GM12891 (cell line): ENCODE measurements around the gene PCDH15.

Source experiments
- PAX5 ChIP-seq: IDR thresholded peaks from 2 replicates; pipeline ENCODE4 v1.6.1; 2011; ENCODE audit warnings: low read length, moderate library complexity, mild to moderate bottlenecking; ENCODE audit not compliant: insufficient read depth, severe bottlenecking
- POLR2A ChIP-seq: IDR thresholded peaks from 2 replicates; pipeline ENCODE4 v1.6.1; 2011; ENCODE audit warnings: low read depth, low read length, control low read depth
- POLR2AphosphoS5 ChIP-seq: IDR thresholded peaks from 2 replicates; pipeline ENCODE4 v1.6.1; 2011; ENCODE audit warnings: low read depth, low read length, control low read depth
- POU2F2 ChIP-seq: IDR thresholded peaks from 2 replicates; pipeline ENCODE4 v1.6.1; 2011; ENCODE audit warnings: low read depth, mild to moderate bottlenecking, control low read depth, low read length, moderate library complexity
- SPI1 ChIP-seq: IDR thresholded peaks from 2 replicates; pipeline ENCODE4 v1.6.1; 2011; ENCODE audit warnings: low read depth, low read length, control low read depth
- TAF1 ChIP-seq: IDR thresholded peaks from 2 replicates; pipeline ENCODE4 v1.6.1; 2011; ENCODE audit warnings: low read depth, low read length, control low read depth

GRCh38 chr10:54501929-54502328, 299.1 kb downstream of the PCDH15 start:
- TF ChIP-seq POLR2AphosphoS5, result no peak
- TF ChIP-seq POLR2A, result no peak
- TF ChIP-seq TAF1, result no peak
- no peak for TF ChIP-seq POU2F2
- no peak for TF ChIP-seq PAX5
- TF ChIP-seq SPI1, result no peak
